K562 (cell line): Measurements from ENCODE around the gene PTPRG.

Source experiments
- NFIX ChIP-seq: fragments of 250-450 bp; sonication (Bioruptor Pico); IDR thresholded peaks from 2 replicates; pipeline ENCODE4 v1.4.0; 2020; ENCODE audit warnings: low read depth, mild to moderate bottlenecking, moderate library complexity
- TOE1 ChIP-seq, 2 experiments: fragments of 450-650 bp in 1 of 2; sonication (generic) in 1 of 2; formaldehyde crosslinking in 1 of 2; IDR thresholded peaks; 2 replicates each; pipeline versions ENCODE4 v1.7.1 to v1.8.0; 2016 to 2022; ENCODE audit warnings: borderline replicate concordance in 2 of 2, mild to moderate bottlenecking in 2 of 2, antibody characterized with exemption in 1 of 2, inconsistent platforms in 1 of 2, low read depth in 1 of 2, missing genetic modification reagents in 1 of 2, moderate library complexity in 1 of 2
- TF ChIP-seq, protein P1 (sequence below), 3 experiments: IDR thresholded peaks in 2 of 3; conservative IDR thresholded peaks in 1 of 3; 2 replicates each; pipeline ENCODE4 v1.5.1; 2011 to 2012; ENCODE audit warnings: low read length in 3 of 3, mild to moderate bottlenecking in 3 of 3, control low read depth in 2 of 3, improper control_type of control experiment in 1 of 3, inconsistent platforms in 1 of 3, low read depth in 1 of 3, mixed read lengths in 1 of 3, moderate library complexity in 1 of 3; ENCODE audit not compliant: insufficient read depth in 2 of 3

GRCh38 chr3:62132027-62132602 lies 570.7 kb downstream of the PTPRG start:
- TF ChIP-seq, protein P1, sequence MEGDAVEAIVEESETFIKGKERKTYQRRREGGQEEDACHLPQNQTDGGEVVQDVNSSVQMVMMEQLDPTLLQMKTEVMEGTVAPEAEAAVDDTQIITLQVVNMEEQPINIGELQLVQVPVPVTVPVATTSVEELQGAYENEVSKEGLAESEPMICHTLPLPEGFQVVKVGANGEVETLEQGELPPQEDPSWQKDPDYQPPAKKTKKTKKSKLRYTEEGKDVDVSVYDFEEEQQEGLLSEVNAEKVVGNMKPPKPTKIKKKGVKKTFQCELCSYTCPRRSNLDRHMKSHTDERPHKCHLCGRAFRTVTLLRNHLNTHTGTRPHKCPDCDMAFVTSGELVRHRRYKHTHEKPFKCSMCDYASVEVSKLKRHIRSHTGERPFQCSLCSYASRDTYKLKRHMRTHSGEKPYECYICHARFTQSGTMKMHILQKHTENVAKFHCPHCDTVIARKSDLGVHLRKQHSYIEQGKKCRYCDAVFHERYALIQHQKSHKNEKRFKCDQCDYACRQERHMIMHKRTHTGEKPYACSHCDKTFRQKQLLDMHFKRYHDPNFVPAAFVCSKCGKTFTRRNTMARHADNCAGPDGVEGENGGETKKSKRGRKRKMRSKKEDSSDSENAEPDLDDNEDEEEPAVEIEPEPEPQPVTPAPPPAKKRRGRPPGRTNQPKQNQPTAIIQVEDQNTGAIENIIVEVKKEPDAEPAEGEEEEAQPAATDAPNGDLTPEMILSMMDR (IDR thresholded peaks at IDR 0.05 in 2 of 3, conservative IDR thresholded peaks at IDR 0.05 in 1 of 3; ENCODE audit: insufficient read depth in 2 of 3, low read depth in 1 of 3, low read length in 3 of 3): no peak
- TF ChIP-seq NFIX (CRISPR knock-in tag) (no peak), TOE1 (IDR thresholded peaks at IDR 0.05; ENCODE audit: borderline replicate concordance) (no peak), TOE1 (CRISPR knock-in tag; IDR thresholded peaks at IDR 0.05; ENCODE audit: borderline replicate concordance, low read depth) (no peak)
